K562 (cell line): ENCODE measurements around the gene BNIP2. TPM values are rescaled to one million over a fixed set of nuclear protein-coding genes. Genes with fewer than 3 reads are reported as not detected.

ENCODE experiments used
- ATAC-seq: fragments of 200-7000 bp; cut with Tn5 transposase; 3 replicates; pipeline ENCODE4 v1.9.1; 2020; ENCODE audit warnings: moderate library complexity
- BruUV-seq: library from RNA; stranded (reverse); fragments of 400-500 nt; replicated peaks from 2 replicates; lab custom pipeline; 2021; lab: Mats Ljungman, UMichigan
- CTCF ChIA-PET: fragments of 300-600 bp; formaldehyde crosslinking; extraction: SDS; loops from one replicate; lab custom pipeline; 2021; ENCODE audit warnings: low intra/inter-chr PET ratio; lab: Yijun Ruan, JAX
- POLR2A ChIA-PET: fragments of 300-600, 350-650 bp; sonication (Branson Sonifier 250); formaldehyde crosslinking; extraction: SDS; loops from one replicate; lab custom pipeline; 2021; ENCODE audit warnings: antibody characterized with exemption, inconsistent platforms; lab: Yijun Ruan, JAX
- DNase-seq, 4 experiments: peaks; one replicate each; pipeline versions ENCODE4 v3.0.0 to v3.0.0-alpha.2; 2011 to 2018; ENCODE audit warnings: low spot score in 3 of 4, mixed read lengths in 3 of 4; ENCODE audit errors: extremely low read depth in 1 of 4
- FAIRE-seq: peaks from 2 replicates; lab custom pipeline; 2011; peaks lifted over from hg19 to GRCh38; lab: Jason Lieb, UNC
- H2AFZ ChIP-seq: 2 replicates; pipeline ENCODE4 v1.6.0; 2011; ENCODE audit warnings: low read depth, low read length, control low read depth, inconsistent platforms
- H3K27ac ChIP-seq: fragments of 200-600 bp; 3 replicates; pipeline ENCODE4 v1.8.0; 2011; ENCODE audit warnings: low read depth, mild to moderate bottlenecking, control low read depth, inconsistent platforms, low read length, moderate library complexity, mixed read lengths; ENCODE audit errors: extremely low read depth
- H3K27me3 ChIP-seq, 2 experiments: fragments of 300-600 bp in 1 of 2; 2 replicates in 1 of 2; 3 replicates in 1 of 2; pipeline versions ENCODE4 v1.6.0 to v1.8.0; 2011; ENCODE audit warnings: inconsistent platforms in 2 of 2, low read length in 2 of 2, mild to moderate bottlenecking in 1 of 2, mixed read lengths in 1 of 2, moderate library complexity in 1 of 2; ENCODE audit not compliant: control insufficient read depth in 2 of 2, insufficient read depth in 2 of 2
- H3K36me3 ChIP-seq: fragments of 300-600 bp; 3 replicates; pipeline ENCODE4 v1.8.0; 2011; ENCODE audit warnings: mild to moderate bottlenecking, low read length, inconsistent platforms; ENCODE audit not compliant: control insufficient read depth, insufficient read depth
- H3K4me1 ChIP-seq, 2 experiments: fragments of 200-600 bp in 1 of 2; replicated peaks in 1 of 2; 2 replicates in 1 of 2; 3 replicates in 1 of 2; pipeline versions ENCODE4 v1.5.1 to v1.8.0; 2011; ENCODE audit warnings: inconsistent platforms in 2 of 2, low read length in 2 of 2, mild to moderate bottlenecking in 1 of 2, mixed read lengths in 1 of 2, moderate library complexity in 1 of 2; ENCODE audit not compliant: control insufficient read depth in 2 of 2, insufficient read depth in 2 of 2
- H3K4me2 ChIP-seq: 2 replicates; pipeline ENCODE4 v1.6.1; 2011; ENCODE audit warnings: low read length, control low read depth, inconsistent platforms, mixed read lengths; ENCODE audit not compliant: insufficient read depth
- H3K4me3 ChIP-seq: fragments of 200-600 bp; sonication (generic), shearing (Covaris generic); 2 replicates; pipeline ENCODE4 v1.5.1; 2016; ENCODE audit warnings: control low read depth, inconsistent platforms
- H3K79me2 ChIP-seq: fragments of 200-600 bp; 3 replicates; pipeline ENCODE4 v1.8.0; 2011; ENCODE audit warnings: low read length, inconsistent platforms; ENCODE audit not compliant: control insufficient read depth, insufficient read depth
- H3K9ac ChIP-seq, 2 experiments: 2 replicates each; pipeline versions ENCODE4 v1.6.0 to v1.6.1; 2011; ENCODE audit warnings: low read depth in 2 of 2, low read length in 2 of 2, control low read depth in 1 of 2, inconsistent platforms in 1 of 2, mild to moderate bottlenecking in 1 of 2, mixed read lengths in 1 of 2; ENCODE audit not compliant: insufficient read depth in 1 of 2
- H3K9me1 ChIP-seq: one replicate; pipeline ENCODE4 v1.6.0; 2011; ENCODE audit warnings: inconsistent platforms, mild to moderate bottlenecking, low read length, moderate library complexity; ENCODE audit not compliant: control insufficient read depth, insufficient read depth
- H3K9me3 ChIP-seq: replicated peaks from 2 replicates; pipeline ENCODE4 v1.5.1; 2011; ENCODE audit warnings: low read depth, low read length, inconsistent platforms; ENCODE audit not compliant: control insufficient read depth, insufficient read depth
- H4K20me1 ChIP-seq: replicated peaks from 2 replicates; pipeline ENCODE4 v1.6.1; 2011; ENCODE audit warnings: low read length, inconsistent platforms, mixed read lengths; ENCODE audit not compliant: control insufficient read depth, insufficient read depth
- ESRRA ChIP-seq: fragments of 450-650 bp; IDR thresholded peaks from 2 replicates; pipeline ENCODE4 v1.6.1; 2014; ENCODE audit warnings: low read depth, mild to moderate bottlenecking, moderate library complexity, borderline replicate concordance
- ETV1 ChIP-seq: fragments of 450-650 bp; conservative IDR thresholded peaks from 2 replicates; pipeline ENCODE4 v1.6.1; 2016; ENCODE audit warnings: missing genetic modification characterization, control low read depth, low read depth, missing compliant biosample characterization
- FOS ChIP-seq: IDR thresholded peaks from 3 replicates; pipeline ENCODE4 v1.6.1; 2011; ENCODE audit not compliant: insufficient read length; ENCODE audit errors: extremely low read depth
- NR2F6 ChIP-seq: fragments of 450-650 bp; formaldehyde crosslinking; IDR thresholded peaks from 2 replicates; pipeline ENCODE4 v1.4.0; 2020; ENCODE audit warnings: mild to moderate bottlenecking
- RUNX1 ChIP-seq: sonication (generic); IDR thresholded peaks from 2 replicates; pipeline ENCODE4 v1.6.1; 2016; ENCODE audit warnings: antibody characterized with exemption, low read depth
- SIX5 ChIP-seq, 2 experiments: IDR thresholded peaks; 2 replicates each; pipeline ENCODE4 v1.6.1; 2011; ENCODE audit warnings: low read length in 2 of 2, borderline replicate concordance in 1 of 2, low read depth in 1 of 2, mild to moderate bottlenecking in 1 of 2, moderate library complexity in 1 of 2; ENCODE audit not compliant: insufficient read depth in 1 of 2
- TAF1 ChIP-seq: IDR thresholded peaks from 2 replicates; pipeline ENCODE4 v1.6.1; 2011; ENCODE audit warnings: mild to moderate bottlenecking, low read length, moderate library complexity; ENCODE audit not compliant: insufficient read depth, control insufficient read depth, severe bottlenecking; ENCODE audit errors: extremely low read depth
- XRCC4 ChIP-seq: IDR thresholded peaks from one replicate; pipeline ENCODE4 v1.6.1; 2011; ENCODE audit not compliant: insufficient read depth, insufficient read length; ENCODE audit errors: extremely low read depth
- ZNF197 ChIP-seq: fragments of 200-800 bp; sonication (Bioruptor generic); IDR thresholded peaks from 2 replicates; pipeline ENCODE4 v1.6.1; 2016; ENCODE audit warnings: low read depth, missing genetic modification characterization, missing compliant biosample characterization
- ZNF354B ChIP-seq: fragments of 250-450 bp; sonication (Bioruptor Pico); IDR thresholded peaks from 2 replicates; pipeline ENCODE4 v1.4.0; 2020
- ZSCAN32 ChIP-seq: fragments of 450-650 bp; formaldehyde crosslinking; IDR thresholded peaks from 2 replicates; pipeline ENCODE4 v1.4.0; 2020; ENCODE audit warnings: mild to moderate bottlenecking, moderate library complexity
- ZZZ3 ChIP-seq: fragments of 450-650 bp; IDR thresholded peaks from 2 replicates; pipeline ENCODE4 v1.6.1; 2016; ENCODE audit warnings: antibody characterized with exemption, mild to moderate bottlenecking, moderate library complexity
- WGBS: fragments of 100-300 bp; shearing (Covaris generic); methylation state at CpG from one replicate; pipeline ENCODE4 v1.1.6; 2016; ENCODE audit warnings: low coverage, mixed read lengths; ENCODE audit not compliant: insufficient coverage; ENCODE audit errors: missing lambda C conversion rate; 5-methylcytosine and 5-hydroxymethylcytosine counted together
- in situ Hi-C: fragments of 300-500 bp; cut with MboI; formaldehyde crosslinking; loops from 4 replicates; pipeline ENCODE4 v1.15.0; 2018; ENCODE audit warnings: inconsistent platforms, mixed read lengths
- intact Hi-C: fragments of 100-400 bp; cut with micrococcal nuclease; formaldehyde crosslinking; loops from 2 replicates; pipeline ENCODE4 v1.14.2; 2022
- polyA plus RNA-seq, 8 experiments: library from polyadenylated mRNA; depleted of rRNA in 4 of 8; stranded (reverse) in 5 of 8; unstranded in 3 of 8; fragments of >200 nt; fragmentation: Nextera tagmentation in 2 of 8; fragmentation: Illumina TruSeq in 1 of 8; extraction: Ambion mirVana in 2 of 8; extraction: Trizol in 1 of 8; gene quantifications; 2 replicates each; pipeline versions ENCODE4 v1.2.1 to v1.2.3, GENCODE V29; 2011 to 2014; ENCODE audit warnings: inconsistent platforms in 1 of 8, missing spikeins in 1 of 8
- total RNA-seq, 7 experiments: library from RNA; depleted of rRNA in 6 of 7; stranded (reverse); fragments of >200 nt in 6 of 7; fragmentation: Illumina TruSeq in 2 of 7; extraction: Trizol in 2 of 7; gene quantifications; 2 replicates each; pipeline versions ENCODE4 v1.2.1 to v1.2.3, GENCODE V29; 2011 to 2021; ENCODE audit warnings: low replicate concordance in 1 of 7
- TF ChIP-seq, protein P1 (sequence below): fragments of 250-450 bp; sonication (Bioruptor Pico); IDR thresholded peaks from 2 replicates; pipeline ENCODE4 v1.8.0; 2021; ENCODE audit warnings: borderline replicate concordance, mild to moderate bottlenecking, moderate library complexity; ENCODE audit not compliant: poor library complexity, severe bottlenecking
- TF ChIP-seq, protein P2 (sequence below): fragments of 250-450 bp; sonication (Bioruptor Pico); IDR thresholded peaks from 2 replicates; pipeline ENCODE4 v1.5.0; 2022; ENCODE audit warnings: mild to moderate bottlenecking
- TF ChIP-seq, protein P3 (sequence below): fragments of 250-450 bp; sonication (Bioruptor Pico); IDR thresholded peaks from 2 replicates; pipeline ENCODE4 v1.4.0; 2020; ENCODE audit warnings: borderline replicate concordance

BNIP2 gene
- total and polyA plus RNA-seq, 9 of the 15 experiments (the other 6 are each of a cell fraction or from before 2014, with no cell fraction given), result 19.6 to 88.0 (median 52.5) TPM

DNA sequence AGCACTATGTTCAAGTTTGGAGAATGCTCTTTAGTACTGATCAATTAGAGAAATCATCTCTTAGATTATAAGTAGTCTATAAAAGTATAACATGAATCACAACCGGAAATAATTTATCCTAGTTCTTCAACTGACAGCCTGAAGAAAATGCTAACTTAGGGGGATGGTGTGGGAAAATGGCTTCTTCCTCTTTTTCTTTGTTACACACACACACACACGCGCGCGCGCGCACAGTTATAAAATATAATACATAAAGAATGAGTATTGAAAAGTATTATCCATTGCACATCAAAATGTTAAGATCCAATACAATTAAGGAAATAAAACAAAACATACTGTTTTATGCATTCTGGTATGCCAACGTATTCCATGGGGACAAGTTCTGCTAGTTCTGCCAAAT is 20.6 kb downstream of the BNIP2 start:
- H3K4me1 ChIP-seq, result no peaks in the 10 kb centered on the region
- POLR2A ChIA-PET, result interaction anchor here (0.8 kb wide), 1 partner anchor 140 kb away, joined by 3 read pairs; no protein-coding TSS in a partner anchor
- TF ChIP-seq SIX5 (IDR thresholded peaks at IDR 0.05; ENCODE audit: borderline replicate concordance in 1 of 2, insufficient read depth in 1 of 2, low read depth in 1 of 2, low read length in 2 of 2) (no peak), FOS (no peak), RUNX1 (no peak), ESRRA (no peak), ZNF354B (CRISPR knock-in tag) (no peak), TAF1 (no peak), ETV1 (tag) (no peak), XRCC4 (no peak), NR2F6 (CRISPR knock-in tag) (no peak), ZSCAN32 (CRISPR knock-in tag) (no peak), ZZZ3 (no peak), ZNF197 (CRISPR knock-in tag) (no peak)
- TF ChIP-seq, protein P1, sequence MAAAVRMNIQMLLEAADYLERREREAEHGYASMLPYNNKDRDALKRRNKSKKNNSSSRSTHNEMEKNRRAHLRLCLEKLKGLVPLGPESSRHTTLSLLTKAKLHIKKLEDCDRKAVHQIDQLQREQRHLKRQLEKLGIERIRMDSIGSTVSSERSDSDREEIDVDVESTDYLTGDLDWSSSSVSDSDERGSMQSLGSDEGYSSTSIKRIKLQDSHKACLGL, result no peak
- TF ChIP-seq, protein P2, sequence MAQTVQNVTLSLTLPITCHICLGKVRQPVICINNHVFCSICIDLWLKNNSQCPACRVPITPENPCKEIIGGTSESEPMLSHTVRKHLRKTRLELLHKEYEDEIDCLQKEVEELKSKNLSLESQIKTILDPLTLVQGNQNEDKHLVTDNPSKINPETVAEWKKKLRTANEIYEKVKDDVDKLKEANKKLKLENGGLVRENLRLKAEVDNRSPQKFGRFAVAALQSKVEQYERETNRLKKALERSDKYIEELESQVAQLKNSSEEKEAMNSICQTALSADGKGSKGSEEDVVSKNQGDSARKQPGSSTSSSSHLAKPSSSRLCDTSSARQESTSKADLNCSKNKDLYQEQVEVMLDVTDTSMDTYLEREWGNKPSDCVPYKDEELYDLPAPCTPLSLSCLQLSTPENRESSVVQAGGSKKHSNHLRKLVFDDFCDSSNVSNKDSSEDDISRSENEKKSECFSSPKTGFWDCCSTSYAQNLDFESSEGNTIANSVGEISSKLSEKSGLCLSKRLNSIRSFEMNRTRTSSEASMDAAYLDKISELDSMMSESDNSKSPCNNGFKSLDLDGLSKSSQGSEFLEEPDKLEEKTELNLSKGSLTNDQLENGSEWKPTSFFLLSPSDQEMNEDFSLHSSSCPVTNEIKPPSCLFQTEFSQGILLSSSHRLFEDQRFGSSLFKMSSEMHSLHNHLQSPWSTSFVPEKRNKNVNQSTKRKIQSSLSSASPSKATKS (CRISPR knock-in tag), result no peak
- TF ChIP-seq, protein P3, sequence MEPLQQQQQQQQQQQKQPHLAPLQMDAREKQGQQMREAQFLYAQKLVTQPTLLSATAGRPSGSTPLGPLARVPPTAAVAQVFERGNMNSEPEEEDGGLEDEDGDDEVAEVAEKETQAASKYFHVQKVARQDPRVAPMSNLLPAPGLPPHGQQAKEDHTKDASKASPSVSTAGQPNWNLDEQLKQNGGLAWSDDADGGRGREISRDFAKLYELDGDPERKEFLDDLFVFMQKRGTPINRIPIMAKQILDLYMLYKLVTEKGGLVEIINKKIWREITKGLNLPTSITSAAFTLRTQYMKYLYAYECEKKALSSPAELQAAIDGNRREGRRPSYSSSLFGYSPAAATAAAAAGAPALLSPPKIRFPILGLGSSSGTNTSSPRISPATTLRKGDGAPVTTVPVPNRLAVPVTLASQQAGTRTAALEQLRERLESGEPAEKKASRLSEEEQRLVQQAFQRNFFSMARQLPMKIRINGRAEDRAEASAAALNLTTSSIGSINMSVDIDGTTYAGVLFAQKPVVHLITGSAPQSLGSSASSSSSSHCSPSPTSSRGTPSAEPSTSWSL (CRISPR knock-in tag), result no peak
- FAIRE-seq (no peak), DNase-seq (no peak), ATAC-seq (no peak)
- in situ Hi-C loops, result no loop called here
- no peaks in the 10 kb centered on the region for H3K9me1 ChIP-seq
- no peak overlapping the region for H2AFZ ChIP-seq
- intact Hi-C loops, result no loop called here
- CTCF ChIA-PET, result no interaction called here
- no peak overlapping the region for H3K4me2 ChIP-seq
- no peaks in the 10 kb centered on the region for H4K20me1 ChIP-seq
- no peak overlapping the region for H3K9ac ChIP-seq
- peaks cover 78% of the 10 kb centered on the region; the same call in 2 of the 3 replicates for H3K36me3 ChIP-seq
- H3K27ac ChIP-seq, result no peak overlapping the region
- 96% methylated on average over 8 of the region's 8 CpGs for WGBS
- H3K27me3 ChIP-seq, result no peaks in the 10 kb centered on the region
- no TSS peak for BruUV-seq
- H3K9me3 ChIP-seq, result no peaks in the 10 kb centered on the region
- H3K4me3 ChIP-seq, result no peak overlapping the region
- no peaks in the 10 kb centered on the region; the same call in 2 of the 3 replicates for H3K79me2 ChIP-seq
